ENCODE data around the gene EFCAB13.

Gene EFCAB13

GRCh38 chr17:47292206-47292605, 31.5 kb upstream of the EFCAB13 start:
- no peak for DNase-seq

DNA sequence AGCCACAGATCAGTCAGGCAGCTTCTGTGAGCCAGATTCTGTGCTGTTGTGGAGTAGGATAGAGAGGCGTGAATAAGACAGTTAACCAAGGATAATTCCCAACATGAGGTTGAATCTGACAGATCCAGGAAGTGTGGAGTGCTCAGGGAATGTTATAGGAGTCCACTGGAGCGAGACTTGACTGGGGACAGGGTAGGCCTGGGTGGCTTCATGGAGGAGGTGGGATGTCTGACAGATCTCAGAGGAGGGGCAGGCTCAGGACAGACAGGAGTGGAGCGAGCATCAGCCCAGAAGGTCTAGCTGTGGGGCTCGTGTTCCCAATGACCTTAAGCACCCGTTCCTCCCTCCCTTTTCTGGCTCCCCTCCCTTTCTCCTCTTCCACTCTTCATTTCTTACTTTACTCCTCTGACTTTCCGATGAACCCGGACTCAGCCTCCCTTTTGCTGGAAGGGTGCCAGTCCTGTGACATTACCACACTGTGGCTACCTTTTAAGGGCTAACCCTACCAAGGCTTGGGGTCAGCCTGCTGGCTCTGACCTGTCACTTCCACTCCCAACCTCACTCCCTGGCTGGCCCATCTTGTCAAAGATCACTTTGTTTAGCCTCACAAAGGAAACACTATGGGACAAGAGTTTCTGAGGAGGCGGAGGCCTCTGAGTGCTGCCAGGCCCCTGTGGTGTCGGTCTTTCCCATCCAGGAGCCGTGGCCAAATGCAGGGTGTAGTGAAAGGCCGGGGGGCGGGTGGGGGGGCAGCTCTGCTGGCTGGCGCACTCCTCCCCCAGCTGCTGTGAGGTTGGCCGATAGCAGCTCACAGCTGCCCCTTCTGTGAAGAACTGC, 28.5 kb upstream of the EFCAB13 start:
- no peak for DNase-seq

DNA sequence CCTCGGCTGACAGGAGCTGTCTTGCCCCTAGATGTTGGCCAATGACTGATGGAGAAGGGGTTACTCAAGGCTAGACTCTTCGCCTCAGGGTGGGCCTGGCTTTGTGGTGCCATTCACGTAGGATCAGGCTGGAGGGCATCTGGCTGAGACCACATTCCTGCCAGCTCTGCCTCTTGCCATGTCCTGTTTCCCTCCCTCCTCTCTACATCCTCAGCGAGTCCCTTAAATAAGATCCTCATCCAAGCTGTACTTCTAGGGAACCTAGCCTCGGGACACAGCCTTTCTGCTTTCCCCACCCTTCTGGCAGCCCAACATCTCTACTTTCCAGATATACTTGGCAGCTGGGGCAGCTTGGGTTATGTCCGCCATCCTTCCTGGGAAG, 27.9 kb upstream of the EFCAB13 start:
- DNase-seq: no peak

DNA sequence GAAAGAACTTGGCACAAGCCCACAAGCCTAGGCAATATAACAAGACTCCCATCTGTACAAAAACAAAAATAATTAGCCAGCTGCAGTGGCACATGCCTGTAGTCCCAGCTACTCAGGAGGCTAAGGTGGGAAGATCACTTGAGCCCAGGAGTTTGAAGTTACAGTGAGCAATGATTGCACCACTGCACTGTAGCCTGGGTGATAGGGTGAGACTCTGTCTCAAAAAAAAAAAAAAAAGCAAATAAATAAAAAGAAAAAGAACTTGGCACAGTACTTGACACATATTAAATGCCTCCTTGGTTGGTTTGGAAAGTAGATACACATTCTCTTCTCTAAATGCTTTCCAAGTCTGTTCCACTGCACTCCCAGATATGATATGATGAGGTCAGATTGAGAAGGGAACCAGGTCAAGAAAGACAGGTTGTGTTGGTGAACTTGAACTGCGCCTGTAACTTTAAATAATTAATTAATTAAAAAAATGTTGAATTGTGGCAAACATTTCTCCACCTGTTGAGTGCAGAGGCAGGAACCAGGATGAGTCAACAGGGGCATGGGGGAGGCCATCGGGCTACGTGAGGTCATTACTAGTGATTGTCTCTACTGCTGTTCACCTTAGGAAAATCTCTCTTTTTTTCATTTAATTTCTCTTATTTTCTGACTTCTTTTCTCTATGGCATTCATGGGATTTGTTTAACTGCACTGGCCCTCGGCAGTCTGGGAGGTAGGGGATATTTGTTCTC, 25.9 kb upstream of the EFCAB13 start:
- no peak for DNase-seq

GRCh38 chr17:47298712-47299111, 25.0 kb upstream of the EFCAB13 start:
- no peak for DNase-seq

DNA sequence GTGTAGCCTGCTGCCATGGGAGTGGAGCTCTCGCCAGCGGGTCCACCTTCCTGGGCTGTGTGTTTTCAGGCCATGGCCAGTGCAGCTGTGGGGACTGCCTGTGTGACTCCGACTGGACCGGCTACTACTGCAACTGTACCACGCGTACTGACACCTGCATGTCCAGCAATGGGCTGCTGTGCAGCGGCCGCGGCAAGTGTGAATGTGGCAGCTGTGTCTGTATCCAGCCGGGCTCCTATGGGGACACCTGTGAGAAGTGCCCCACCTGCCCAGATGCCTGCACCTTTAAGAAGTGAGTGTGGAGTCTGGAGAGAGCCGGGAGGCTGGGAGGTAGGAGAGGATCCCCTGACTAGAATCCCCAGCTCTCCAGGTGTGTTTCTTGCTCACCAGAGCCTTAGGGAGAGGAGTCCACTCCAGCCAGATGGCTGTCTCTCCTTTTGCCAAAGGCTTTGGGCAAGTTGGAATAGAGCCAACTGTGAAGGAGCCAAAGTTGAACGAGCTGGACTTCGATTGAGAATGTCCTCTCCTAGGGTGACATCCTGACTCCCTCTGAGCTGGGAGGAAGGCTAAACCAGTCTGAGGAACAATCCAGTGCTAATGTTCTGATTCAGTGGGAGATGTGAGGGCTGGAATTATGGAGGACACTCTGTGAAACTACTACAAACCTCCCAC, 24.4 kb upstream of the EFCAB13 start:
- DNase-seq: no peak

- DNase-seq: no peak
Observed at GRCh38 chr17:47300718-47301117, 23.0 kb upstream of the EFCAB13 start.

- DNase-seq: no peak
Observed at GRCh38 chr17:47301161-47301560, 22.6 kb upstream of the EFCAB13 start.

GRCh38 chr17:47301831-47302230, 21.9 kb upstream of the EFCAB13 start:
- DNase-seq: no peak

DNA sequence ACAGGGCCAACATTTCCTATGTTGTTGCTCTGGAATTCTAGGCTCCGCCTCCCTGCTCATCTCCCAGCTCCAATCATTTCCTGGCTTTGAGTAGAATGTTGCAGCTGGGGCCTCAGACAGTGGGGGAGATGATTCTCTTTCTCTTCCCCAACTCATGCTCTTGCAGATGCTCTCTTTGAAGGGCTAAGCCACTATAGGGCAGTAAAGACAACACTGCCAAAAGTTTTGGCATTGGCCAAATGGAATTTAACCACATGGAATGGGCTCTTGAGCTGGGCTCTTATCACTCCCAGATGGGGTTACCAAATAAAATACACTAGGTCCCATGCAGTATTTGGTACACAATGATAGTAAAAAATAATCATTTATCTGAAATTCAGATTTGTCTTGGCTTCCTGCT, 19.6 kb upstream of the EFCAB13 start:
- DNase-seq: no peak

GRCh38 chr17:47305302-47305923, 18.3 kb upstream of the EFCAB13 start:
- DNase-seq: no peak

- no peak for DNase-seq
Observed at GRCh38 chr17:47310186-47310733, 13.5 kb upstream of the EFCAB13 start.

- no peak for DNase-seq
Observed at GRCh38 chr17:47311420-47311819, 12.3 kb upstream of the EFCAB13 start.

GRCh38 chr17:47315451-47316266, 8.1 kb upstream of the EFCAB13 start:
- peak; percentile 46 for DNase-seq

DNA sequence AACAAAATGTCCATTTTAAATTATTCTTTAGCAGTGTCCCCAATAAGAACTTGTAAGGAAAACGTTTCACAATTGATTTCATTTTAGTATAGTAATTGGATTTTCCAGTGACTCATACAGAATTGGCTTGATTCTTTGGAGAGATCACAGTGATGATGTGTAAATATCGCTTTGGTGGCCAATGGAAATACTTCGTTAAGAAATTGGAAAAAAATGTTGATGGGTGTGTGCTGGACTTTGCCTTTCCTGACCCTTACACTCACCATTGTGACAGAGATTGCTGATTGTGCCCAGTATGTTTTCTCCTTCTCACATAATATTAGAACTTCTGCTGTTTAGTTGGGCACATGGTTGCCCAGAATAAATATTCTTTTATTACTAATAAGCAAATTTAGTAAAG, 7.4 kb upstream of the EFCAB13 start:
- no peak for DNase-seq

GRCh38 chr17:47317119-47317518, 6.6 kb upstream of the EFCAB13 start:
- DNase-seq: no peak

GRCh38 chr17:47318197-47318918, 5.4 kb upstream of the EFCAB13 start:
- DNase-seq: no peak

DNA sequence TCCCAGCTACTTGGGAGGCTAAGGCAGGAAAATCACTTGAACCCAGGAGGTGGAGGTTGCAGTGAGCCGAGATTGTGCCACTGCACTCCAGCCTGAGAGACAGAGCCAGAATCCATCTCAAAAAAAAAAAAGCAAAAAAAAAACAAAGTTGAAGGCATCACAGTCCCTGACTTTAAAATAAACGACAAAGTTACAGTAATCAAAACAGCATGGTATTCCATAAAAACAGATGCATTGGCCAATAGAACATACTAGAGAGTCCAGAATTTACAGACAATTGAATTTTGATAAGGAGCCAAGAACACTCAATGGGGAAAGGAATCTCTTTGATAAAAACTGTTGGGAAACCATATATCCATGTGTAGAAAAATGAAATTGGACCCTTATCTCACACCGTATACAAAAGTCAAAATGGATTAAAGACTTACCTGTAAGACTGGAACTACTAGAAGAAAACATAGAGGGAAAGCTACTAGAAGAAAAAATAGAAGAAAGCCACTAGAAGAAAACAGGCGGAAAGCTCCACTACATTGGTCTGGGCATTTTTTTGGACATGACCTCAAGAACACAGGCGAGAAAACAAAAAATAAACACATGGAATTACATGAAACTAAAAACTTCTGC, 2.8 kb upstream of the EFCAB13 start:
- DNase-seq: no peak

DNA sequence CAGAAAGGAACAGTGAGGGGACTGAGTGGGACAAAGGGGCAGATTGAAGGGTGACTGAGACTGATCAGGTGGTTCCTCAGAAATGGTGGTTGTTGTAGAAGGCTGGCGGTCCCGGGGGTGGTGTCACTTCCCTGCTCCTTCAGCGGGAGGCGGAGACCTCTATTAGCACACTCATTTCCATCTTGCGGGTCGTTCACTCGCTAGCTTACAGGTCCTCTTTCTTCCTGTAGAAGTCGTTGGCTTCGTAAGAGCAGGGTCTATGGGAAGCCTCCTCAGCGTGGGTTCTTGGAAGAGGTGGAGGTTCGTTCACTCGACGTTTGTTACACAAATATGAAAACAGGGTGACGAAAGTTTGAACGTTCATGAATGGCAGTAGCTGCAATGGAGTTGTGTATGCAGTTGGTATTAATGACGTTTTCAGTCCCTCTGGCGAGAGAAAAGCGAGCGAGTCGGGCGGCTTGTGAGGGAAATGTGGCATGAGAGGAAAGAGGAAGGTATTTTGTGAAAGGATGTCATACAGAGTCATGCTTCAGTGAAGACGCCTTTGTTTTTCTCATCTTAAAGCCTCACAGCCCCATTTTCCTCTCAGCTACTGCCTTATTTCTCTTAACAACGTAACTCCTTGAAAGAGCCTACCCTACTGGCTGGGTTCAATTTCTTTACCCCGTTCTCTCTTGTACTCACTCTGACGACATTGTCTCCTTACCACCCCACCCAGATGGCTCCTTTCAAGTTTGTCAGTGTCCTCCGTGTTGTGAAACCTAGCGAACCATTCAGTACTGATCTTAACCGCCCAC, 667 bp downstream of the EFCAB13 start:
- peak; percentile 64 for DNase-seq

GRCh38 chr17:47325176-47325575, 1.4 kb downstream of the EFCAB13 start:
- no peak for DNase-seq
